Stimulated activated CD4-positive, alpha-beta T cell treated with anti-CD3 and anti-CD28 coated beads, Interleukin-12 subunit alpha, Interleukin-12 subunit beta, amount 100 ng/mL, for 48 hours (primary cell): ENCODE results near the gene TRIM68.

Experiments
- DNase-seq, 3 donors: peaks; one replicate each; pipeline ENCODE4 v3.0.0-alpha.2; 2020; ENCODE audit warnings: low read depth in 2 of 3, low spot score in 1 of 3

Gene TRIM68

GRCh38 chr11:4607781-4608666, at the start of gene TRIM68:
Gene TRIM68, minus strand, starts transcription at chr11:4608231. Its CDS starts 2,727 bp downstream, at chr11:4605504.
- DNase-seq = peak; percentile 84 to 91 (median 90)

GRCh38 chr11:4654635-4655369, 46.8 kb upstream of the TRIM68 start:
- DNase-seq = no peak

- DNase-seq = no peak
These were observed 39.7 kb upstream of the TRIM68 start for GRCh38 chr11:4647766-4648165.

GRCh38 chr11:4645974-4646373, 37.9 kb upstream of the TRIM68 start:
- DNase-seq = no peak

GRCh38 chr11:4644233-4644632, 36.2 kb upstream of the TRIM68 start:
- DNase-seq = no peak

- no peak for DNase-seq
These were observed 35.7 kb upstream of the TRIM68 start, which contains the start of gene OR51E1 for GRCh38 chr11:4643682-4644081. Gene OR51E1, plus strand, starts transcription at chr11:4643982. Its CDS starts 8,545 bp downstream, at chr11:4652527.

- DNase-seq = no peak
These were observed 35.0 kb upstream of the TRIM68 start for GRCh38 chr11:4643076-4643475.

GRCh38 chr11:4642043-4642442, 34.0 kb upstream of the TRIM68 start:
- DNase-seq = no peak

GRCh38 chr11:4641501-4641900, 33.5 kb upstream of the TRIM68 start:
- DNase-seq = no peak

- DNase-seq = no peak
These were observed 31.9 kb upstream of the TRIM68 start for GRCh38 chr11:4639931-4640330.

- DNase-seq = no peak
These were observed 29.6 kb upstream of the TRIM68 start for GRCh38 chr11:4637662-4638047.

- DNase-seq = peak; percentile 48 to 61 (median 56)
These were observed 29.1 kb upstream of the TRIM68 start, which contains the start of gene OR51D1 for GRCh38 chr11:4636962-4637661. Gene OR51D1, plus strand, starts transcription at chr11:4637477. Its CDS starts 2,314 bp downstream, at chr11:4639791.

- no peak for DNase-seq
These were observed 28.1 kb upstream of the TRIM68 start for GRCh38 chr11:4636136-4636535.

GRCh38 chr11:4626207-4627099, 18.4 kb upstream of the TRIM68 start:
- peak in 2 of 3 donors; percentile 40 to 57 for DNase-seq

- no peak for DNase-seq
These were observed 11.5 kb upstream of the TRIM68 start for GRCh38 chr11:4619514-4619913.

- no peak for DNase-seq
These were observed 7.9 kb upstream of the TRIM68 start for GRCh38 chr11:4615856-4616444.

GRCh38 chr11:4611986-4612385, 4.0 kb upstream of the TRIM68 start:
- no peak for DNase-seq

- peak in 1 of 3 donors; percentile 22 for DNase-seq
These were observed 2.4 kb upstream of the TRIM68 start for GRCh38 chr11:4610258-4610935.

- DNase-seq = no peak
These were observed 935 bp downstream of the TRIM68 start for GRCh38 chr11:4607096-4607495.
